ENCODE results near the gene JAG1.
A peak's percentile ranks its signal among the peaks of the same experiment; 100 is the strongest.

JAG1 gene

GRCh38 chr20:10604865-10605440, 68.8 kb downstream of the JAG1 start:
- POLR2A ChIA-PET, result no interaction called here
- Histone ChIP-seq H3K36me3 (ENCODE audit: control insufficient read depth in 2 of 2, insufficient read depth in 1 of 2, low read length in 2 of 2) (peaks cover 0 to 7% of the 10 kb centered on the region in 2 experiments; a peak in 1 of 3 replicates), H3K9me3 (ENCODE audit: control insufficient read depth, insufficient read depth, low read depth, low read length) (no peaks in the 10 kb centered on the region), H3K4me3 (ENCODE audit: low read depth, low read length) (no peak overlapping the region), H3K27ac (ENCODE audit: extremely low read depth, low read depth, low read length) (no peak overlapping the region), H3K4me1 (ENCODE audit: control insufficient read depth, insufficient read depth, low read length) (no peaks in the 10 kb centered on the region)
- no peak for TF ChIP-seq ZNF311 (tag by site-specific recombination; IDR thresholded peaks at IDR 0.05; ENCODE audit: borderline replicate concordance)
- TF ChIP-seq MZF1 (tag by site-specific recombination; IDR thresholded peaks at IDR 0.05; ENCODE audit: borderline replicate concordance), result 0 out of 2 replicates have a peak, but pooled peaks have one; percentile 6
- CTCF ChIA-PET, result interaction anchor here (0.6 to 0.8 kb wide), 3 partner anchors 16 to 831 kb away, joined by 3 read pairs; no protein-coding TSS in a partner anchor

- CTCF ChIA-PET, result interaction anchor here (0.6 to 1.5 kb wide), 3 partner anchors 17 to 27 kb away, joined by 3 to 5 read pairs (median 3); no protein-coding TSS in a partner anchor
- H3K36me3 ChIP-seq (ENCODE audit: control insufficient read depth in 2 of 2, insufficient read depth in 1 of 2, low read length in 2 of 2), result peaks cover 0 to 3% of the 10 kb centered on the region in 2 experiments; a peak in 1 of 3 replicates
- POLR2A ChIA-PET, result no interaction called here
- H3K4me1 ChIP-seq (ENCODE audit: control insufficient read depth, insufficient read depth, low read length), result no peaks in the 10 kb centered on the region
- H3K4me3 ChIP-seq (ENCODE audit: low read depth, low read length), result no peak overlapping the region
- TF ChIP-seq ZNF433 (tag by site-specific recombination; IDR thresholded peaks at IDR 0.05; ENCODE audit: low read depth) (no peak), ZNF510 (tag by site-specific recombination; IDR thresholded peaks at IDR 0.05; ENCODE audit: insufficient replicate concordance) (no peak), ZNF600 (tag by site-specific recombination; IDR thresholded peaks at IDR 0.05) (0 out of 2 replicates have a peak, but pooled peaks have one; percentile 22), ZNF677 (tag by site-specific recombination; IDR thresholded peaks at IDR 0.05) (no peak), MZF1 (tag by site-specific recombination; IDR thresholded peaks at IDR 0.05; ENCODE audit: borderline replicate concordance) (peak; percentile 74; the same call in 1 of the 2 replicates), ZBTB10 (tag by site-specific recombination; IDR thresholded peaks at IDR 0.05) (no peak)
- H3K9me3 ChIP-seq (ENCODE audit: control insufficient read depth, insufficient read depth, low read depth, low read length), result no peaks in the 10 kb centered on the region
- H3K27ac ChIP-seq (ENCODE audit: extremely low read depth, low read depth, low read length), result no peak overlapping the region
Observed at GRCh38 chr20:10603971-10604864, 69.6 kb downstream of the JAG1 start.

GRCh38 chr20:10603378-10603777, 70.4 kb downstream of the JAG1 start:
- no peak overlapping the region for H3K27ac ChIP-seq (ENCODE audit: extremely low read depth, low read depth, low read length)
- H3K4me3 ChIP-seq (ENCODE audit: low read depth, low read length), result no peak overlapping the region
- H3K4me1 ChIP-seq (ENCODE audit: control insufficient read depth, insufficient read depth, low read length), result no peaks in the 10 kb centered on the region
- ChIA-PET POLR2A (no interaction called here), CTCF (interaction anchor here (1.5 kb wide), 1 partner anchor 28 kb away, joined by 5 read pairs; no protein-coding TSS in a partner anchor)
- peaks cover 0 to 3% of the 10 kb centered on the region in 2 experiments; a peak in 1 of 3 replicates for H3K36me3 ChIP-seq (ENCODE audit: control insufficient read depth in 2 of 2, insufficient read depth in 1 of 2, low read length in 2 of 2)
- H3K9me3 ChIP-seq (ENCODE audit: control insufficient read depth, insufficient read depth, low read depth, low read length), result no peaks in the 10 kb centered on the region
- TF ChIP-seq ZNF211 (tag by site-specific recombination; IDR thresholded peaks at IDR 0.05; ENCODE audit: low read depth) (no peak), ZNF639 (tag by site-specific recombination; IDR thresholded peaks at IDR 0.05) (no peak), MZF1 (tag by site-specific recombination; IDR thresholded peaks at IDR 0.05; ENCODE audit: borderline replicate concordance) (no peak), TSHZ1 (tag by site-specific recombination; IDR thresholded peaks at IDR 0.05; ENCODE audit: borderline replicate concordance) (no peak), REST (tag by site-specific recombination; IDR thresholded peaks at IDR 0.05) (no peak), OVOL3 (tag by site-specific recombination; IDR thresholded peaks at IDR 0.05) (no peak), ZNF544 (tag by site-specific recombination; IDR thresholded peaks at IDR 0.05) (no peak), SETDB1 (IDR thresholded peaks at IDR 0.05; ENCODE audit: insufficient read length, low read length) (no peak)

Measured in HEK293 (cell line).